OCI-LY7 (cell line): ENCODE data around the gene TDRD1. TPM values are rescaled to one million over a fixed set of nuclear protein-coding genes. Genes with fewer than 3 reads are reported as not detected.

Experiments used
- BruUV-seq: library from RNA; stranded (reverse); fragments of 400-500 nt; replicated peaks from 2 replicates; lab custom pipeline; 2021; lab: Mats Ljungman, UMichigan
- CTCF ChIA-PET: fragments of 300-600 bp; sonication (Branson Sonifier 250); formaldehyde crosslinking; loops from one replicate; lab custom pipeline; 2022; ENCODE audit warnings: antibody characterized with exemption; ENCODE audit not compliant: unreplicated experiment; lab: Charles Lee
- POLR2A ChIA-PET: fragments of 300-600 bp; sonication (Branson Sonifier 250); formaldehyde crosslinking; loops from one replicate; lab custom pipeline; 2022; ENCODE audit warnings: antibody characterized with exemption; lab: Charles Lee
- DNase-seq: peaks from one replicate; pipeline ENCODE4 v3.0.0-alpha.2; 2015; ENCODE audit warnings: low spot score
- H2AFZ ChIP-seq: fragments of 200-600 bp; sonication (generic), shearing (Covaris generic); 2 replicates; pipeline ENCODE4 v1.6.1; 2014; ENCODE audit warnings: mild to moderate bottlenecking, antibody characterized with exemption, low read length, moderate library complexity
- H3K27ac ChIP-seq: fragments of 200-600 bp; sonication (generic); 2 replicates; pipeline ENCODE4 v1.5.1; 2014; ENCODE audit warnings: mixed run types, low read depth, mild to moderate bottlenecking, moderate library complexity, low read length, inconsistent platforms; ENCODE audit not compliant: poor library complexity, severe bottlenecking
- H3K36me3 ChIP-seq: fragments of 200-600 bp; sonication (generic); 2 replicates; pipeline ENCODE4 v1.6.1; 2014; ENCODE audit warnings: mild to moderate bottlenecking, antibody characterized with exemption, low read length, moderate library complexity, mixed read lengths; ENCODE audit not compliant: insufficient read depth
- H3K4me1 ChIP-seq: fragments of 200-600 bp; sonication (generic); 2 replicates; pipeline ENCODE4 v1.5.1; 2014; ENCODE audit warnings: mild to moderate bottlenecking, low read length; ENCODE audit not compliant: insufficient read depth, poor library complexity, severe bottlenecking
- H3K4me2 ChIP-seq: fragments of 200-600 bp; sonication (generic); 2 replicates; pipeline ENCODE4 v1.6.1; 2014; ENCODE audit warnings: mild to moderate bottlenecking, low read length
- H3K4me3 ChIP-seq: fragments of 200-600 bp; sonication (generic); 2 replicates; pipeline ENCODE4 v1.5.1; 2014; ENCODE audit warnings: mild to moderate bottlenecking, low read depth, low read length; ENCODE audit not compliant: poor library complexity, severe bottlenecking
- H3K79me2 ChIP-seq: fragments of 200-600 bp; sonication (generic); 2 replicates; pipeline ENCODE4 v1.6.1; 2016; ENCODE audit warnings: low read depth, mild to moderate bottlenecking, low read length, moderate library complexity, mixed read lengths; ENCODE audit not compliant: insufficient read depth
- H3K9me2 ChIP-seq: fragments of 200-600 bp; sonication (generic); 2 replicates; pipeline ENCODE4 v1.6.1; 2016; ENCODE audit warnings: mild to moderate bottlenecking, low read length, mixed read lengths; ENCODE audit not compliant: insufficient read depth
- H3K9me3 ChIP-seq: fragments of 200-600 bp; sonication (generic); 2 replicates; pipeline ENCODE4 v1.6.1; 2014; ENCODE audit warnings: mild to moderate bottlenecking, mixed run types, low read length, mixed read lengths
- H4K20me1 ChIP-seq: fragments of 200-600 bp; sonication (generic); 2 replicates; pipeline ENCODE4 v1.6.1; 2014; ENCODE audit warnings: mild to moderate bottlenecking, antibody characterized with exemption, low read length, moderate library complexity, mixed read lengths; ENCODE audit not compliant: insufficient read depth
- CTCF ChIP-seq: fragments of 200-600 bp; sonication (generic); conservative IDR thresholded peaks from 2 replicates; pipeline ENCODE4 v1.5.1; 2014; ENCODE audit warnings: mild to moderate bottlenecking, antibody characterized with exemption, low read length, moderate library complexity, mixed read lengths
- EZH2phosphoT487 ChIP-seq: fragments of 200-600 bp; sonication (generic); IDR thresholded peaks from 2 replicates; pipeline ENCODE4 v1.6.1; 2018; ENCODE audit warnings: low read depth, borderline replicate concordance, mild to moderate bottlenecking, mixed run types, antibody characterized with exemption, low read length, moderate library complexity, mixed read lengths
- intact Hi-C: fragments of 100-400 bp; cut with micrococcal nuclease; formaldehyde crosslinking; loops from one replicate; pipeline ENCODE4 v1.10.0; 2022; ENCODE audit not compliant: unreplicated experiment
- total RNA-seq, 2 experiments: library from RNA; depleted of rRNA in 1 of 2; stranded (reverse); fragments of >200 nt in 1 of 2; shearing (Covaris generic) in 1 of 2; gene quantifications; 2 replicates each; pipeline ENCODE4 v1.2.3, GENCODE V29; 2014 to 2022

Gene TDRD1
- total RNA-seq, 2 experiments from 2014 or later = not detected

- Histone ChIP-seq H3K79me2 (no peaks in the 10 kb centered on the region), H3K9me2 (no peaks in the 10 kb centered on the region), H4K20me1 (no peaks in the 10 kb centered on the region), H3K4me1 (no peaks in the 10 kb centered on the region), H2AFZ (no peak overlapping the region), H3K36me3 (no peaks in the 10 kb centered on the region), H3K4me2 (no peak overlapping the region), H3K27ac (no peak overlapping the region), H3K9me3 (no peaks in the 10 kb centered on the region), H3K4me3 (no peak overlapping the region)
- POLR2A ChIA-PET = interaction anchor here (0.6 to 1.5 kb wide), 2 partner anchors 8 to 69 kb away, joined by 4 to 5 read pairs; no protein-coding TSS in a partner anchor
- TF ChIP-seq CTCF (no peak), EZH2phosphoT487 (no peak)
- no TSS peak for BruUV-seq
- no peak for DNase-seq
- CTCF ChIA-PET = no interaction called here
- intact Hi-C loops = no loop called here
These were observed 49.0 kb downstream of the TDRD1 start for GRCh38 chr10:114228156-114228555.

- no peaks in the 10 kb centered on the region for H3K79me2 ChIP-seq
- H3K9me3 ChIP-seq = no peaks in the 10 kb centered on the region
- TF ChIP-seq CTCF = no peak
- TF ChIP-seq EZH2phosphoT487 = no peak
- H3K4me3 ChIP-seq = no peak overlapping the region
- no peaks in the 10 kb centered on the region for H3K4me1 ChIP-seq
- H3K27ac ChIP-seq = no peak overlapping the region
- H2AFZ ChIP-seq = no peak overlapping the region
- ChIA-PET POLR2A (interaction anchor here (0.5 to 0.9 kb wide), 5 partner anchors 8 to 362 kb away, joined by 3 to 8 read pairs (median 3); no protein-coding TSS in a partner anchor), CTCF (no interaction called here)
- no peak overlapping the region for H3K4me2 ChIP-seq
- DNase-seq = no peak
- intact Hi-C loops = no loop called here
- no peaks in the 10 kb centered on the region for H3K36me3 ChIP-seq
- H4K20me1 ChIP-seq = no peaks in the 10 kb centered on the region
- no peaks in the 10 kb centered on the region for H3K9me2 ChIP-seq
- no TSS peak for BruUV-seq
These were observed 53.5 kb downstream of the TDRD1 start for GRCh38 chr10:114232561-114233176.

- intact Hi-C loops = no loop called here
- TF ChIP-seq CTCF (no peak), EZH2phosphoT487 (no peak)
- Histone ChIP-seq H3K79me2 (no peaks in the 10 kb centered on the region), H3K4me1 (no peaks in the 10 kb centered on the region), H3K4me3 (no peak overlapping the region), H2AFZ (no peak overlapping the region), H3K4me2 (no peak overlapping the region), H3K9me3 (no peaks in the 10 kb centered on the region), H4K20me1 (no peaks in the 10 kb centered on the region), H3K27ac (no peak overlapping the region), H3K36me3 (no peaks in the 10 kb centered on the region), H3K9me2 (no peaks in the 10 kb centered on the region)
- BruUV-seq = no TSS peak
- ChIA-PET CTCF (no interaction called here), POLR2A (no interaction called here)
- DNase-seq = no peak
These were observed 54.3 kb downstream of the TDRD1 start for GRCh38 chr10:114233482-114233881.
